ENCODE measurements around the gene DCLRE1B.
"Not testable (repeated sequence)": the region's sequence is repeated elsewhere in the genome, so short reads cannot be mapped to it uniquely, and the experiment has no call there.

Gene DCLRE1B

GRCh38 chr1:113928941-113929749, 24.0 kb downstream of the DCLRE1B start, which contains the start of gene HIPK1:
TSS of gene HIPK1 (plus strand) at chr1:113929324.
- peak; percentile 94 for DNase-seq

GRCh38 chr1:113929750-113930498, 24.8 kb downstream of the DCLRE1B start:
- peak; percentile 84 for DNase-seq

- DNase-seq = peak; percentile 93
Observed at GRCh38 chr1:113930499-113931161, 25.5 kb downstream of the DCLRE1B start.

GRCh38 chr1:113931451-113931851, 26.3 kb downstream of the DCLRE1B start:
- DNase-seq = peak; percentile 67

- DNase-seq = no peak
Observed at GRCh38 chr1:113934006-113934405, 28.9 kb downstream of the DCLRE1B start.

GRCh38 chr1:113934511-113935055, 29.5 kb downstream of the DCLRE1B start:
- no peak for DNase-seq

GRCh38 chr1:113935176-113935575, 30.1 kb downstream of the DCLRE1B start:
- no peak for DNase-seq

GRCh38 chr1:113935970-113936369, 30.8 kb downstream of the DCLRE1B start:
- DNase-seq = peak; percentile 34

- no peak for DNase-seq
Observed at GRCh38 chr1:113937146-113937545, 32.0 kb downstream of the DCLRE1B start.

- no peak for DNase-seq
Observed at GRCh38 chr1:113938192-113938591, 33.1 kb downstream of the DCLRE1B start.

GRCh38 chr1:113940365-113941244, 35.5 kb downstream of the DCLRE1B start:
- DNase-seq = peak; percentile 67

- no peak for DNase-seq
Observed at GRCh38 chr1:113941245-113941559, 36.1 kb downstream of the DCLRE1B start.

- DNase-seq = no peak
Observed at GRCh38 chr1:113942527-113942926, 37.4 kb downstream of the DCLRE1B start.

GRCh38 chr1:113943028-113943811, 38.1 kb downstream of the DCLRE1B start:
- no peak for DNase-seq

- no peak for DNase-seq
Observed at GRCh38 chr1:113945329-113945728, 40.2 kb downstream of the DCLRE1B start.

- no peak for DNase-seq
Observed at GRCh38 chr1:113946112-113946511, 41.0 kb downstream of the DCLRE1B start.

GRCh38 chr1:113946678-113947387, 41.7 kb downstream of the DCLRE1B start:
- no peak for DNase-seq

- peak; percentile 42 for DNase-seq
Observed at GRCh38 chr1:113947388-113948107, 42.4 kb downstream of the DCLRE1B start.

- not testable (repeated sequence) for DNase-seq
Observed at GRCh38 chr1:113948151-113948550, 43.0 kb downstream of the DCLRE1B start.

- peak; percentile 37 for DNase-seq
Observed at GRCh38 chr1:113949007-113949406, 43.9 kb downstream of the DCLRE1B start.
